CD4-positive, alpha-beta T cell treated with Interleukin-17A for 1 hour (primary cell): Measurements from ENCODE around the gene MIOS.

Experiments
- DNase-seq: peaks from one replicate; pipeline ENCODE4 v3.0.0-alpha.2; 2020

Gene MIOS

DNA sequence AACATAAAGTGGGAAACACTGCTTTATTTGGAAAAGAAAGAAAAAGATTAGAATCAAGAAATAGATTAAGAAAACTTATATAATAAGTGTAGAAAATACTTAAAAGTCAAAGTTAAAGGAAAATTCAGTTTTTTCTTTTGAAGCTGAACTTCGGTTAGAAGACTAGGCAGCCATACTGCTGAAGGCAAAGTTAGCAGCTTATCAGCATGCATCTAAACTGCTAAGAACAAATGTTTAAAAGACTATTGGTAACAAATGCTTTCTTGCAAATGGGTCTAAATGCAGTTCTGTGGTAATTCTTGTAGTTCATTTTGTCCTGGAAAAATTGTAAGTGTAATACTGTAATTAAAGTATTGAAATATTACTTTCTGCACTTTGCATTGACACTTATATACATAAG lies 18.0 kb downstream of the MIOS start:
- DNase-seq: no peak

DNA sequence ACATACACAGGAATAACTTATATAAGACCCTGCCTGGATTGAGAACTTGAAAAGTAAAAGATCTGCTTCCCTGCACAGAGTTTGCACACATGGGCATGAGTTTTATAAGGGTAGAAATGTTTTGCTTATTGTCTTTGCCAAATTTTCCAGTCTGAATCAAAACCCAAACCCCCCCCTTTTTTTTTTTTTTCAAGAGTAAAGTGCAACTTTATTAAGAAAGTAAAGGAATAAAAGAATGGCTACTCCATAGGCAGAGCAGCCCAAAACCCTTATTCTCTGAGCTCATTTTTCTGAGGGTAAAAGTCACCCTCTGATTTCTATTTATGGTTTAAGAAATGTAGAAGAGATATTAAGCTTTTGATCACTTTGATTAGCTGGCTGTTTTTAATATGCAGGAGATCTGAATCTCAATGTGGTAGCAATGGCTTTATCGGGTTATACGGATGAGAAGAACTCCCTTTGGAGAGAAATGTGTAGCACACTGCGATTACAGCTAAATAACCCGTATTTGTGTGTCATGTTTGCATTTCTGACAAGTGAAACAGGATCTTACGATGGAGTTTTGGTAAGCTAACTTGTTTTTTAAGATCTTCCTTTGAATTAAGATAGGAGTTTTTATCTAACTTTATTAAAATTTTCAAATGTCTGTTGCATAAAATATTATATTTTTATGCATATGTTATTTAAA lies 18.7 kb downstream of the MIOS start:
- DNase-seq: no peak

- peak; percentile 55 for DNase-seq
Measured at GRCh38 chr7:7595451-7595850, 28.8 kb downstream of the MIOS start.

GRCh38 chr7:7596176-7596575 lies 29.5 kb downstream of the MIOS start:
- peak; percentile 7 for DNase-seq

- DNase-seq: no peak
Measured at GRCh38 chr7:7607010-7607409, 40.3 kb downstream of the MIOS start.

- no peak for DNase-seq
Measured at GRCh38 chr7:7609330-7609729, 42.6 kb downstream of the MIOS start.

- DNase-seq: no peak
Measured at GRCh38 chr7:7612519-7612918, 45.8 kb downstream of the MIOS start.

DNA sequence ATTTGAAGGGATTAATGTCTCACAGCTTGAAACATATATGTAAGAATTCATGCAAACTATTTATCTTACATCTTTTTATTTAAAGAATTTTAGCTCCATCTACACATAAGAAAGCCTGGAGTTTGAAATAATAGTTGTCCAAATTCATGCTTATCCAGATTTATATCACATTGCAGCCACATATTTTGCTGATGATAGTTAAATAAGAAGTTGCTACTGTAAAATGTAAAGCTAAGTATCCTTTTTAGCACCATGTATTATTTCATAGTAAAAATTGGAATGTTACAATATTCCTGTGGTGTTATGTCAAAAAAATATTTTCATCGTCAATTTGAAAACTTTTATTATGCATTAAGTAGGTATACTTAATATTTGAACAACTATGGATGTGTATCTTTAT lies 46.5 kb downstream of the MIOS start:
- DNase-seq: no peak

GRCh38 chr7:7614018-7614741 lies 47.5 kb downstream of the MIOS start:
- DNase-seq: no peak

- no peak for DNase-seq
Measured at GRCh38 chr7:7617550-7617949, 50.9 kb downstream of the MIOS start.

- no peak for DNase-seq
Measured at GRCh38 chr7:7618410-7618809, 51.7 kb downstream of the MIOS start.

GRCh38 chr7:7620236-7620635 lies 53.6 kb downstream of the MIOS start:
- no peak for DNase-seq

GRCh38 chr7:7620644-7621210 lies 54.0 kb downstream of the MIOS start:
- DNase-seq: no peak

DNA sequence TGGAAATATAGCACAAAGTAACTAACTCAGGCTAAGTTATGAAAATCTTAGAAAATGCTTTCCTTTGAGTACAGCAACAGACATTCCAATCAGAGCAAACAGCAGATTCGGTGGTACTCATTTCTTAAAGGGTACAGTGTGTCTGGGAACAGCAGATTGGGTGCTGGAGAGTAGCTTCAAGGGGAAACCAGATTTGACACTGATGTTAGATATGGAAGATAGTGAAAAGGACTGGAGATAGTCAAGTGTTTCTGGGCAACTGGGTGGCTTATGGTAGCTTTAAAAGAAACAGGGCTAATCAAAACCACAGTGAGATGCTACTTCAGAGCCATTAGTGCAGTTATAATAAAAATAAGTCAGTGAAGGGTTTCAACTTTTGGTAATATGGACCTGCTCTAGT lies 61.8 kb downstream of the MIOS start:
- no peak for DNase-seq

GRCh38 chr7:7630626-7631329 lies 64.1 kb downstream of the MIOS start:
- no peak for DNase-seq

DNA sequence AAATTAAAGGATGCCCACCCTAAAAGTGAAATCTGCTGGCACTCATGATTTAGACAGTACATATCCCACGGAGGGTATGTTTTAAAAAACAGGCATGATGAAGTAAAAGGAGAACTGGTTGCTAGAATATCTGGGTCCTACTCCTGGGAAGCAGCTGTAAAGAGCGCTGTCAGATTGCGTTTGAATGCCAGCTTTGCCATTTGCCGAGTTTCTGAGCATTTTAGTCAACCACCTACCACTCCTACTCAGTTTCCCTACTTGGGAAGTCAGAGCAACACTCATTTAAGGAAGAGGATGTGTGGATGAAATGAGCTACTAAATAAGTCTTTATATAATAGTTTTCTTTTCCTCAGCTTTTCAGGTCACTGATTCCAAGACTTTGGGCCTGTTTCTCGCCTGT lies 72.7 kb downstream of the MIOS start:
- no peak for DNase-seq

- peak; percentile 76 for DNase-seq
Measured at GRCh38 chr7:7639847-7640220, 73.2 kb downstream of the MIOS start.

DNA sequence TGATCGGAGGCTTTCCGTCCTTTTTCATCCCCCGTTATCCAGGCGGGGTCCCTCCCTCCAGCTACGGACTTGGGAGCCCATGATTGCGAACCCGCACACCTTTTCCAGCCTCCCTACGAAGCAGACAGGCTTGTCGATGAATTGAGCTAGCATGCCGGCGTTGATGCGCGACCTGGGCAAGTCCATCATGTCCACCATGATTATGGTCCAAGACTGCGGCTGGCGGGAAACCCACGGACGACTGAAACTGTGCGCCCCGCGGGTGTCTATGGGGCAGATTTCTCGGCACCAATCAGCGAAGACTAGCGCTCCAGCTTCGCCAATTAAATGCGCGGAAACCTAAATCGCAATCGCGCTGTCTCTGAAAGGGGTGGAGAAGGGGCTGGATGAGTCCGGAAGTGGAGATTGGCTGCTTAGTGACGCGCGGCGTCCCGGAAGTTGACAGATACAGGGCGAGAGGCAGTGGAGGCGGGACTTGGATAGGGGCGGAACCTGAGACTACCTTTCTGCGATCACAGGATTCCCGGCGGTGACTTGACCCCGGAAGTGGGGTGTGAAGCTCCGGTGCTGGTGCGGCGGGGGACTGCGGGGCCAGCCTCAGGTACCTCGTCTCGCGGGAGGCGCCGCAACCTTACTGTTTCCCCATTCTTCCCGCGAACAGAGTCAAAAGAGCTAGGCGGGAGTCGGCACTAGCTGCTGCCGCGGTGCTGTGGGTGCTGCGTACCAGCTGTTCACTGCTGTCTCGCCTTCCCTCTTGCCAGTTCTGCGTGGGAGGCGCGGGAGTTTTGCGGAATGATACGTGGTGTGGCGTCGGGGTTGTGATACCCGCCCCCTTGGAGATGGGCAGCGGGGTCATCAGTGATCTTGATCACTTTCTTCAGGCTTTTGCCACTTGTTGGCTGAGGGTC lies 73.8 kb downstream of the MIOS start, which contains the start of gene UMAD1:
Gene UMAD1 (plus strand): TSS at position 532 of the 908 bp plus-strand sequence. CDS start 32,620 bp downstream, outside the sequence.
- peak; percentile 99 for DNase-seq

- DNase-seq: no peak
Measured at GRCh38 chr7:7641129-7641663, 74.5 kb downstream of the MIOS start.

DNA sequence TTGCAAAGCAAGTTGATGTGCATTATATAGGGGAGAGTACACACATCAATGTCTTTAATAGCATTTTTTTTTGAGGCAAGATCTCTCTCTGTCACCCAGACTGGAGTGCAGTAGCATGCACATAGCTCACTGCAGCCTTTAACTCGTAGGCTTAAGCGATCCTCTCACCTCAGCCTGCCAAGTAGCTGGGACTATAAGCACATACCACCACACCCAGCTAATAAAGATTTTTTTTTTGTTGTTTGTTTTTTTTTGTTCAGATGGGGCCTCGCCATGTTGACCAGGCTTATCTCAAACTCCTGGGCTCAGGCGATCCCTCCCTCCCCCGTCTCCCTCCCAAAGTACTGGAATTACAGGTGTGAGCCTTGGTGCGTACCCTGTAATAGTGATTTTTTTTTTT lies 75.4 kb downstream of the MIOS start:
- DNase-seq: no peak

GRCh38 chr7:7647495-7648036 lies 80.9 kb downstream of the MIOS start:
- no peak for DNase-seq

DNA sequence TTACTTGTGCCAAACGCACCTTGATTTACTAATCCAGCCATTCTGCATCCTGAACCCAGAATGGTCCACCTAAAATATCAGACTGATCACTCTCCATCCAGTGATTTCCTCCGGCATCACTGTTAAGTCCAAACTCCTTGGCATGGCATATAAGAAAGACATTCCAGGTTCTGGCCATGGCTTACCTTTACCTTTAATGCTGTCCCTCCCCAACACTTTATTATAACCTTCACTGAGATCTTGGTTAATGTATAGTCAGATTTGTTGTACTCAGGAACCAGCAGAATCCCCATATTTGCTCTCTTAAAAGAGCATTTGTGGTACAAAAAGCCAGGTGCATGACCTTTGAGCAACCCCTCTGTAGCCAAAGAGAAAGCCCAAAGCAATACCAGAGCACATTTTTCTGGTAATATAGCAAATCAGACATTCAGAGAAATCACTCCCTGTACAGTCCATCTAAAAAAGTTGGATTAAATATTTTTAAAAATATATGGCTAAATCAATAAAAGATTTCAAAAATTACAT lies 84.1 kb downstream of the MIOS start:
- no peak for DNase-seq
